Prostate gland (tissue), 2 donors: ENCODE data around the gene PFDN5. TPM values are rescaled to one million over a fixed set of nuclear protein-coding genes. Genes with fewer than 3 reads are reported as not detected.

ENCODE experiments used
- DNase-seq: peaks from one replicate; pipeline ENCODE4 v3.0.0-alpha.2; 2019; ENCODE audit warnings: low spot score
- H3K27ac ChIP-seq, 2 donors: fragments of 200-600 bp; sonication (generic); 2 replicates each; pipeline ENCODE4 v1.5.1; 2017 to 2019
- H3K27me3 ChIP-seq: fragments of 200-600 bp; sonication (generic); replicated peaks from 2 replicates; pipeline ENCODE4 v1.5.1; 2019; ENCODE audit not compliant: insufficient read depth
- H3K36me3 ChIP-seq, 2 donors: fragments of 200-600 bp; sonication (generic); 1 replicate in 1 of 2; 2 replicates in 1 of 2; pipeline versions ENCODE4 v1.5.1 to v1.8.1; 2017 to 2019
- H3K4me1 ChIP-seq: fragments of 200-600 bp; sonication (generic); replicated peaks from 2 replicates; pipeline ENCODE4 v1.5.1; 2019
- H3K4me3 ChIP-seq, 2 donors: fragments of 200-600 bp; sonication (generic); 2 replicates each; pipeline ENCODE4 v1.5.1; 2017 to 2019
- H3K9me3 ChIP-seq: fragments of 200-600 bp; sonication (generic); 2 replicates; pipeline ENCODE4 v1.5.1; 2017
- CTCF ChIP-seq, 4 experiments: fragments of 200-600 bp in 2 of 4; fragments of 450-650 bp in 2 of 4; sonication (generic) in 2 of 4; IDR thresholded peaks; 1 replicate in 3 of 4; 2 replicates in 1 of 4; pipeline ENCODE4 v1.5.1; 2016 to 2019; ENCODE audit warnings: antibody characterized with exemption in 4 of 4, mild to moderate bottlenecking in 2 of 4, moderate library complexity in 2 of 4
- POLR2A ChIP-seq: fragments of 450-650 bp; IDR thresholded peaks from one replicate; pipeline ENCODE4 v1.6.1; 2016; ENCODE audit warnings: antibody characterized with exemption, mild to moderate bottlenecking
- POLR2AphosphoS5 ChIP-seq: sonication (generic); formaldehyde crosslinking; IDR thresholded peaks from one replicate; pipeline ENCODE4 v1.6.1; 2017; ENCODE audit warnings: antibody characterized with exemption
- WGBS: methylation state at CpG from one replicate; pipeline ENCODE4 v1.1.5; 2018; 5-methylcytosine and 5-hydroxymethylcytosine counted together
- intact Hi-C: fragments of 100-400 bp; cut with DNase I; formaldehyde crosslinking; loops from one replicate; pipeline ENCODE4 v1.14.2; 2022
- total RNA-seq, 2 donors: library from RNA; depleted of rRNA; stranded (reverse); fragments of >200 nt; gene quantifications; one replicate each; pipeline ENCODE4 v1.1.0, GENCODE V29; 2016

Gene PFDN5
- total RNA-seq = 100 to 1,000 TPM; 552 to 673 TPM

GRCh38 chr12:53295070-53295890, at the start of gene PFDN5:
Gene PFDN5 (plus strand): TSS chr12:53295542. CDS start chr12:53295568, 26 bp downstream.
- H3K4me3 ChIP-seq = peak within 1 kb of the TSS; percentile 58 to 87
- 1% methylated on average over 42 of the region's 42 CpGs for WGBS
- intact Hi-C loops = loop anchor here (5.0 kb wide), 1 partner anchor 43 kb away; a partner anchor contains a TSS
- H3K27me3 ChIP-seq = no peaks in the 10 kb centered on the region
- H3K36me3 ChIP-seq = peaks cover 0 to 7% of the 10 kb centered on the region in 2 donors
- TF ChIP-seq CTCF (IDR thresholded peaks at IDR 0.05) (peak in 2 of 4 experiments; percentile 48 to 53), POLR2AphosphoS5 (peak; percentile 96), POLR2A (peak; percentile 74)
- DNase-seq = peak; percentile 89
- H3K9me3 ChIP-seq = no peaks in the 10 kb centered on the region
- H3K27ac ChIP-seq = peak within 1 kb of the TSS; percentile 77 to 79
- peaks cover 3% of the 10 kb centered on the region for H3K4me1 ChIP-seq

GRCh38 chr12:53251477-53252348, 43.6 kb upstream of the PFDN5 start:
- H3K27me3 ChIP-seq = no peaks in the 10 kb centered on the region
- peaks cover 0 to 5% of the 10 kb centered on the region in 2 donors for H3K36me3 ChIP-seq
- DNase-seq = peak; percentile 73
- H3K4me3 ChIP-seq = peak overlapping the region; percentile 81 to 87
- peaks cover 24% of the 10 kb centered on the region for H3K4me1 ChIP-seq
- intact Hi-C loops = loop anchor here (1.0 to 5.0 kb wide), 3 partner anchors 18 to 46 kb away; partner anchors contain the start of genes MYG1 and PFDN5
- under 1% methylated on average over 30 of the region's 51 CpGs for WGBS
- peak; percentile 40 for TF ChIP-seq POLR2A
- peak in 3 of 4 experiments; percentile 33 to 63 (median 58) for TF ChIP-seq CTCF (IDR thresholded peaks at IDR 0.05)
- peak; percentile 18 for TF ChIP-seq POLR2AphosphoS5
- no peaks in the 10 kb centered on the region for H3K9me3 ChIP-seq
- H3K27ac ChIP-seq = peak overlapping the region; percentile 85 to 96

- H3K9me3 ChIP-seq = no peaks in the 10 kb centered on the region
- H3K27ac ChIP-seq = peak overlapping the region; percentile 85 to 96
- peak; percentile 87 for DNase-seq
- peaks cover 24% of the 10 kb centered on the region for H3K4me1 ChIP-seq
- intact Hi-C loops = loop anchor here (5.0 kb wide), 1 partner anchor 45 kb away; the partner anchor contains the start of genes MYG1 and PFDN5
- TF ChIP-seq CTCF (IDR thresholded peaks at IDR 0.05) (no peak), POLR2AphosphoS5 (peak; percentile 73)
- peaks cover 0 to 5% of the 10 kb centered on the region in 2 donors for H3K36me3 ChIP-seq
- H3K4me3 ChIP-seq = peak overlapping the region; percentile 81 to 87
- no peaks in the 10 kb centered on the region for H3K27me3 ChIP-seq
- 3% methylated on average over 19 of the region's 19 CpGs for WGBS
Measured at GRCh38 chr12:53252349-53252916, 42.9 kb upstream of the PFDN5 start.

- H3K27ac ChIP-seq = peak overlapping the region in 1 of 2 donors; percentile 96
- WGBS = 90% methylated on average over 13 of the region's 13 CpGs
- intact Hi-C loops = loop anchor here (5.0 kb wide), 1 partner anchor 44 kb away; the partner anchor contains the start of genes MYG1 and PFDN5
- peaks cover 24% of the 10 kb centered on the region for H3K4me1 ChIP-seq
- no peak for DNase-seq
- H3K36me3 ChIP-seq = peaks cover 0 to 5% of the 10 kb centered on the region in 2 donors
- H3K27me3 ChIP-seq = no peaks in the 10 kb centered on the region
- H3K4me3 ChIP-seq = peak overlapping the region in 1 of 2 donors; percentile 87
- H3K9me3 ChIP-seq = no peaks in the 10 kb centered on the region
- no peak for TF ChIP-seq POLR2A
- TF ChIP-seq CTCF (IDR thresholded peaks at IDR 0.05) = no peak
- no peak for TF ChIP-seq POLR2AphosphoS5
Measured at GRCh38 chr12:53253298-53253697, 42.0 kb upstream of the PFDN5 start.
